ENCODE data around the gene DDRGK1.
"Not testable (repeated sequence)": the region's sequence is repeated elsewhere in the genome, so short reads cannot be mapped to it uniquely, and the experiment has no call there.

The DDRGK1 gene

GRCh38 chr20:3183896-3184612, 20.4 kb downstream of the DDRGK1 start:
- DNase-seq (ENCODE audit: low read depth): no peak

DNA sequence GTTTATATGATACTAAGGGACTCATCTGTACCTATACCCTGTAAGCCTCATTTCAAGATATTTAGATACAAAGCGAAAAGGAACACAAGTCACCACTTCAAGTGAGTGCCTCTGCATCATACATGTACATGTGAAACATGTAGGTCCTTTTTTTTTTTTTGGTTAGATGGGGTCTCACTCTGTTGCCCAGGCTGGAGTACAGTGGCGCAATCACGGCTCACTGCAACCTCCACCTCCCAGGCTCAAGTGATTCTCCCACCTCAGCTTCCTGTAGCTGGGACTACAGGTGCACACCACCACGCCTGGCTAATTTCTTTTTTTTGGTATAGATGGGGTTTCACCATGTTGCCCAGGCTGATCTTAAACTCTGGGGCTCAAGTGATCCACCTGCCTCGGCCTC, 22.1 kb downstream of the DDRGK1 start:
- not testable (repeated sequence) for DNase-seq (ENCODE audit: low read depth)

DNA sequence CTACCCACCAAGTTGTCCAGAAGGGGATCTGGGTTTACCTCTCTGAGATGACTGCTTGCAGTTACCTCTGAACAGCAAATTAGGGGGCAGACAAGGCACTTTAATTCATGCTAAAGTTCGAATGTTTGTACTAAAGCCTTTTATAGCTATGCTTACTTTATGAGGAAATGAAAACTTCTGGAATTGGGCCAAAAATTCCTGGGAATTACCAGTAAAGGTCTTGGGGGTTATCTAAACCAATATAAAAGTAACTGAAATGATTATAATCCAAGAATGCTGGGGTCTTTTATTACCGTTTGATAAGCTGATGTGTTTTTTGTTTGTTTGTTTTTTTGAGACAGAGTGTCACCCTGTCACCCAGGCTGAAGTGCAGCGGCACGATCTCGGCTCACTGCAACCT, 23.2 kb downstream of the DDRGK1 start:
- no peak for DNase-seq (ENCODE audit: low read depth)

DNA sequence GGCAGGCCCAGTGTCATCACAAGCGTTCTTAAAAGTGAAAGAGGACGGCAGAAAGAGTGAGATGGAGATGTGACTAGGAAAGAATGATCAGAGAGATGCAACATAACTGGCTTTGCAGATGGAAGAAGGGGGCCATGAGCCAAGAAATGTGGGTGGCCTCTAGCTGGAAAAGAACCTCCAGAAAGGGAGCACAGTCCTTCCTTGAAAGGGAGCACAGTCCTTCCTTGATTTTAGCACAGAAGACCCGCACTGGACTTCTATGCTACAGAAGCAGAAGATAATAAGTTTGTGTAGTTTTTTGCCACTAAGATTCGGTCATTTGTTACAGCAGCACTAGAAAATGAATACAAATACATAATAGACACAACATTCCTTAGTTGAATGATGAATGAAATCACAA, 24.2 kb downstream of the DDRGK1 start:
- no peak for DNase-seq (ENCODE audit: low read depth)

DNA sequence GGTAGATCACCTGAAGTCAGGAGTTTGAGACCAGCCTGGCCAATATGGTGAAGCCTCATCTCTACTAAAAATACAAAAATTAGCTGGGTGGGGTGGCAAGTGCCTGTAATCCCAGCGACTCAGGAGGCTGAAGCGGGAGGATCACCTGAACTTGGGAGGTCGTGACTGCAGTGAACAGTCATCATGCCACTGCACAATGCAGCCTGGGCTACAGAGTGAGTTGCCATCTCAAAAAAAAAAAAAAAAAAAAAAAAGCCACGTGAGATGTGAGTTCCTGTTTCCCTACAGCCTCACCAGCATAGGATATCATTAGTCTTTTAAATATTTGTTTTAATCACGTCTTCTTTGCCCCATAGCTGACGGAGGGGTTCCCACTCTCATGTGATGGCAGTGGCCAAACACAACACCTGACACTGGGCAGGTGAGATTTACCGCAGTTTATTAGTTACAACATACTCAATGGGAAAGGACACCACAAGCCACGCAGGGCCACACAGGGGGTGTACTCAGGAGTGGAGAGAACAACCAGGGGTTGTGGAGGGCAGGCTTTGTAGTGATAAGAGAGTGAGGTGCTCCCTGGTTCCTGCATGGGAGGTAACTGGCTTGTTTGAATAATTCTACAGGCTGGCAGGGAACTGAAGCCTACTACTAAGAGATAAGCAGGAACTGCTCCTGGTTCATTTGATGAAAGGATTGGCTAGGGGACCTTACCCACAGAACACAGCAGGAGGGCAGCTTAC, 26.6 kb downstream of the DDRGK1 start:
- DNase-seq (ENCODE audit: low read depth): no peak

GRCh38 chr20:3175270-3175669, 29.2 kb downstream of the DDRGK1 start:
- DNase-seq (ENCODE audit: low read depth): no peak

GRCh38 chr20:3174442-3175261, 29.8 kb downstream of the DDRGK1 start:
- DNase-seq (ENCODE audit: low read depth): no peak

- DNase-seq (ENCODE audit: low read depth): peak; percentile 85
Observed at GRCh38 chr20:3173610-3174441, 30.7 kb downstream of the DDRGK1 start.

GRCh38 chr20:3172933-3173609, 31.4 kb downstream of the DDRGK1 start, which contains the start of gene LZTS3:
TSS of gene LZTS3 (minus strand) at chr20:3173549. CDS start at chr20:3167163, 6,386 bp downstream.
- DNase-seq (ENCODE audit: low read depth): peak; percentile 69

DNA sequence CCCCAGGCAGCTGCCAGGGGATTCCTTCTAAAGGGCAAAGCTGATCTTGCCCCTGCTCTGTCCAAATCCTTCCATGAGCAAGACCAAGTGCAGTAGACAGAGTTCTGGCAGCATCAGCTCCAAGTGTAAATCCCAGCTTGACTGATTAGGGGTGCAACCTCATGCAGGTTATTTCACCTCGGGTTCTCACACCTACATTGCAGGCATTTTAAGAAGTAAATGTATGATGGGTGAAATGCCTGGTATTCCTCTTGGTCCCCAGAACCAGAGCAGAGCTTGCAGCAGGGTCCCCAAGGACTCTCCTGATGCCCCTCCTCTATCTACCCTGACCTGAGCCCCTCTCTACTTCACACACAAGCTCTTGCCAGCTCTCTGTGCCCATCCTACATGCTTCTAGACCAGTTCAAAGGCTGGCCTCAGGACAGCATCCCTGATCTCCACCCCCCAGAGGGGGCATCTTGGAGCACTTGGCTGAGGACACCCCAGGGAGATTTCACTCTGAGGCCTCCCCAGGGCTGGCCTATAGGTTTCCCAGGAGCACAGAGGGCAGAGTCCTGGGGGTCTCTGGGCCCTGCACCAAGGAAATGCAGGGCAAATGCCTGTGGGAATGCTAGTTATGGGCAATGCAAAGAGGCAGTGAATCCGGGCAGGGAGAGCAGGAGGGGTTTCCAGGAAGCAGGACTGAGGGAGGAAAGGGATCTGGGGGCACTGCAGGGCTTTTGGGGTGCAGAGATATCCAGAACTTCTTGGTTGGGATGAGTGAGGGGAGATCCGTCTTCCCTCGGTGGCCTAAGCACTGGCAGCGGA, 32.2 kb downstream of the DDRGK1 start:
- no peak for DNase-seq (ENCODE audit: low read depth)

- DNase-seq (ENCODE audit: low read depth): no peak
Observed at GRCh38 chr20:3171391-3172125, 32.9 kb downstream of the DDRGK1 start.

GRCh38 chr20:3168829-3169590, 35.5 kb downstream of the DDRGK1 start:
- DNase-seq (ENCODE audit: low read depth): no peak

DNA sequence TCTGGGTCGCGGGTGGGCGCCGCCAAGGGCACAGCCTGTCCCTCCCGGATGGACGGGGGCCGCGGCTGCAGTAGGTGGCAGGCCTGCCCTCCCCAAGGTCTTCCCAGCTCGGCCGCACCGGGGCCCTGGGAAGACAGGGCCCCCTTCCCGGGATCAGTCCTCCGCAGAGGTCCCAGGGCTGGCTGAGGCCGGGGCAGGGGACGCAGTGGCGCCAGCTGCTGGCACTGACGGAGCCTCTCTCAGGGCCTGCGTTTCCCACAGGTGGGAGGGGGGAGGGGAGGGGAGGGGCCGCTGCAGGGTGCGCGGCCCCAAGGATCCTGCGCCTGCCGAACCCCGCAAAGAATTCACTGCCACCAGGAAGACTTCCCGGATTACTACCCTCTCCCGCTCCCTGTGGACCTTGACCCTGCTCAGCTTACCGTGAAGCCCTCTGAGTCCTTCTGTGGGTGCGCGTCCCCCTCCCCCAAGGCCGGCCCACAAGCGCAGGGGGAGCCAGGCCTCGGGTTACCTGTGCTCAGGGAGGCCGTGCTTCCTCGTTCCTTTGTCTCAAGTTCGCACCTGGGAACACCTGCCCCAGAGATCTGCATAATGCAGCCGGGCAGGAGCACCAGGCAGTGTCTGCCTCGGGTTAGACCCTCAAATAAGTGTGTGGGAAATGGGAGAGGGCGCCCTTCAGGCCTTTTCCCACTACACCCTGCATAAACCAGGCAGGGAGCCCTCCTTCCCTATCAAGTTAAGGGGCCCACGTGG, 36.2 kb downstream of the DDRGK1 start:
- DNase-seq (ENCODE audit: low read depth): no peak

- DNase-seq (ENCODE audit: low read depth): no peak
Observed at GRCh38 chr20:3167738-3168078, 36.8 kb downstream of the DDRGK1 start.

- DNase-seq (ENCODE audit: low read depth): no peak
Observed at GRCh38 chr20:3166913-3167342, 37.6 kb downstream of the DDRGK1 start.

DNA sequence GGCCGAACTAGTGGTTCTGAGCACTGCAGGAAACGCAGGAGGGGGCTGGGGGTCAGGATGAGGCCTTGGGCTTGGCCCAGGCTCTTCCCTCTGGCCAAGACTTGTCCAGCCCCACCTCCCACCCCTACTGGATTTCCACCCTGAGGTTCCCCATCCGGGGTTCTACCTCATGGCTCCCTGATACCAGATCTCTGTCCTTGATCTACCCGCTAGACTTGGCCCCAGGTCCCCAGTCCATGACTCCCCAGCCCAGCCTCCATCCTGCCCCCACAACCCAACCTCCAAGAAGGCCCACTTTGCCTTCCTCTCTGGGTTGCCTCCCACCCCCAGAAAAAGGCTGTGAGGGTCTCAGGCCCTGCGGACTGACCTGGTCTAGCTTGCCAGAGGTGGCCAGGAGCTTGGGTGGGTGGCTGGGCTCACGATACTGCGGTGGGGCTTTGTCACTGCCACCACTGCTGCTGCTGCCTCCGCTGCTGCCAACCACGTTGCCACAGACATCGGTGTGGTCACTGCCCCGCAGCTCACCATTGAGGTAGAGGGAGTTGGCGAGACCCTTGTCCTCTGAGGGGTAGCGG, 38.1 kb downstream of the DDRGK1 start:
- no peak for DNase-seq (ENCODE audit: low read depth)

DNA sequence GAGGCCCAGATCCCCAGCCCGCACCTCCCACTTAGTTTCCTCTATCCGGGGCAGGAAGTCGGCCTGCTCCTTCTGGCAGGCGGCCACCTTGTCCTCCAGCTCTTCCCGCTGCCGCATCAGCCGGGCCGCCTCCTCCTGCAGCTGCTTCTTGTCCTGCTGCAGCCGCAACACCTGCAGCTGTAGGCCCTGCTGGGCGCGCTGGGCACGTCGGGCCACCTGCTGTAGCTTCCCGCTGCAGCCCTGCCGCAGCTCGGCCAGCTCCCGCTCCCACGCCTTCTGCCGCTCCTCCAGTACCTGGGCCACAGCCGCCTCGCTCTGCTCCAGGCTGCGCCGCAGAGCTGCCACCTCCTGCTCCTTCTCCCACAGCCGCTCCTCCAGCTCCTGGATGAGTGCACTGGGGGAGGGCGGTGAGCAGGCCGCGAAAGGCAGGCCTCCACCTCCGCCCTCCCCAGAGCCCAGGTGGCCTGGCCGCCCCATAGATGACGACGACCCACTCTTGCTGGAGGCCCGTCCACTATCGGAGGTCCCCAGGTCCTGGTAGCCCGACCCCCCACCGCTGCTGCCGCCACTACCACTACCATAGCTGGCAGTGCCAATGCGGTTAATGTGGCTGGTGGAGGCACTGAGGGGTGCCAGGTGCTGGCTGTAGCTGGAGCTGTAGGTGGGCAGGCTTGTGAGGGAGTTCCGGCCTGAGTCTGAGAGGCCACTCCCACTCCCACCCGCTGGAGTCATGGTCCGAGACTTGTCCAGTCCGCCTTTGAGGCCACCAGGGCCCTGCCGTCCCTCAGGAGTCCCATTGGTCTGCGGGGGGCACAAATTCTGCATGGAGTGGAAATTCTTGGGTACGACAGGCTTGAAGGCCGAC, 38.8 kb downstream of the DDRGK1 start:
- no peak for DNase-seq (ENCODE audit: low read depth)

All from activated T-helper 1 cell treated with Interleukin-2 at 50 U/mL for 16 hours (primary cell).